Keratinocyte (primary cell): Measurements from ENCODE around the gene RBAK.

Experiments
- EZH2 ChIP-seq: IDR thresholded peaks from one replicate; pipeline ENCODE4 v1.6.1; 2012; ENCODE audit warnings: inconsistent platforms, mild to moderate bottlenecking, low read length, moderate library complexity
- TF ChIP-seq, protein P1 (sequence below), 3 experiments: IDR thresholded peaks in 1 of 3; conservative IDR thresholded peaks in 1 of 3; optimal IDR thresholded peaks in 1 of 3; 2 replicates in 2 of 3; 3 replicates in 1 of 3; pipeline versions ENCODE3 to v1.5.1; 2011; ENCODE audit warnings: low read length in 3 of 3, mild to moderate bottlenecking in 3 of 3, moderate library complexity in 2 of 3, control low read depth in 1 of 3, inconsistent platforms in 1 of 3; ENCODE audit not compliant: insufficient read depth in 2 of 3; ENCODE audit errors: extremely low read depth in 1 of 3

DNA sequence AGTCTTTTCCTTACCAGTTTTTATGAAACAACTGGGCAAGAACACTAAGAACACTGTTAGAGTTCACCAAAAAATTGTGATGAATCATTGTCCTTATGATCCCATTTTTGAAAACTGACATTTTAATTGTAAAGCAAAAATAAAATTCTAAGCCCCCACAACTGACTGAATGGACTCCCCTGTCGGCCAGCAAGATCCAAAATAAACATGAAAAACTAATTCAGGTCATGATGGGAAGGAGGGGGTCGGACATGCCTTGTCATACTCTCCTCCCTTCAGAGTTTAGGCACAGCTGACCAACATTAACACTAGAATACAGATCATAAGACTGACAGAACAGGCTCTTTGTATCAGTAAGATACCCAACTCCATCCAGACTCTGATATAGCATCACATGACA lies 2.0 kb upstream of the RBAK start:
- TF ChIP-seq, protein P1, sequence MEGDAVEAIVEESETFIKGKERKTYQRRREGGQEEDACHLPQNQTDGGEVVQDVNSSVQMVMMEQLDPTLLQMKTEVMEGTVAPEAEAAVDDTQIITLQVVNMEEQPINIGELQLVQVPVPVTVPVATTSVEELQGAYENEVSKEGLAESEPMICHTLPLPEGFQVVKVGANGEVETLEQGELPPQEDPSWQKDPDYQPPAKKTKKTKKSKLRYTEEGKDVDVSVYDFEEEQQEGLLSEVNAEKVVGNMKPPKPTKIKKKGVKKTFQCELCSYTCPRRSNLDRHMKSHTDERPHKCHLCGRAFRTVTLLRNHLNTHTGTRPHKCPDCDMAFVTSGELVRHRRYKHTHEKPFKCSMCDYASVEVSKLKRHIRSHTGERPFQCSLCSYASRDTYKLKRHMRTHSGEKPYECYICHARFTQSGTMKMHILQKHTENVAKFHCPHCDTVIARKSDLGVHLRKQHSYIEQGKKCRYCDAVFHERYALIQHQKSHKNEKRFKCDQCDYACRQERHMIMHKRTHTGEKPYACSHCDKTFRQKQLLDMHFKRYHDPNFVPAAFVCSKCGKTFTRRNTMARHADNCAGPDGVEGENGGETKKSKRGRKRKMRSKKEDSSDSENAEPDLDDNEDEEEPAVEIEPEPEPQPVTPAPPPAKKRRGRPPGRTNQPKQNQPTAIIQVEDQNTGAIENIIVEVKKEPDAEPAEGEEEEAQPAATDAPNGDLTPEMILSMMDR (optimal IDR thresholded peaks at IDR 0.05 in 1 of 3, IDR thresholded peaks at IDR 0.05 in 1 of 3, conservative IDR thresholded peaks at IDR 0.05 in 1 of 3; ENCODE audit: extremely low read depth in 1 of 3, insufficient read depth in 2 of 3, low read length in 3 of 3), result no peak
- no peak for TF ChIP-seq EZH2
